Parathyroid adenoma (tissue), 2 donors: Measurements from ENCODE around the gene SNX33.
"Not testable (repeated sequence)": the region's sequence is repeated elsewhere in the genome, so short reads cannot be mapped to it uniquely, and the experiment has no call there.

ENCODE experiments used
- H2AFZ ChIP-seq: fragments of 300-600 bp; sonication (generic); one replicate; pipeline ENCODE4 v1.7.0; 2017; ENCODE audit warnings: antibody characterized with exemption, mild to moderate bottlenecking
- H3K27ac ChIP-seq: fragments of 300-600 bp; sonication (generic); one replicate; pipeline ENCODE4 v1.7.0; 2017
- H3K27me3 ChIP-seq: fragments of 300-600 bp; sonication (generic); one replicate; pipeline ENCODE4 v1.7.0; 2017; ENCODE audit warnings: low read length; ENCODE audit not compliant: control insufficient read depth, insufficient read depth
- H3K36me3 ChIP-seq: fragments of 300-600 bp; sonication (generic); one replicate; pipeline ENCODE4 v1.7.0; 2017; ENCODE audit warnings: low read length; ENCODE audit not compliant: control insufficient read depth, insufficient read depth
- H3K4me1 ChIP-seq: fragments of 300-600 bp; sonication (generic); one replicate; pipeline ENCODE4 v1.7.0; 2017; ENCODE audit warnings: control low read depth
- H3K4me2 ChIP-seq: fragments of 300-600 bp; sonication (generic); one replicate; pipeline ENCODE4 v1.7.0; 2017; ENCODE audit warnings: low read length
- H3K4me3 ChIP-seq: fragments of 300-600 bp; sonication (generic); one replicate; pipeline ENCODE4 v1.7.0; 2017; ENCODE audit warnings: low read depth, low read length
- H3K79me2 ChIP-seq: fragments of 300-600 bp; sonication (generic); one replicate; pipeline ENCODE4 v1.7.0; 2017; ENCODE audit warnings: control low read depth
- H3K9ac ChIP-seq: fragments of 300-600 bp; sonication (generic); one replicate; pipeline ENCODE4 v1.7.0; 2017; ENCODE audit warnings: mild to moderate bottlenecking
- H3K9me3 ChIP-seq: fragments of 300-600 bp; sonication (generic); one replicate; pipeline ENCODE4 v1.7.0; 2017; ENCODE audit warnings: low read length; ENCODE audit not compliant: control insufficient read depth
- TF ChIP-seq, protein P1 (sequence below): fragments of 300-600 bp; sonication (generic); IDR thresholded peaks from one replicate; pipeline ENCODE4 v1.7.0; 2017; ENCODE audit warnings: antibody characterized with exemption, mild to moderate bottlenecking
- donor health status: primary hyperparathyroidism.

The SNX33 gene

DNA sequence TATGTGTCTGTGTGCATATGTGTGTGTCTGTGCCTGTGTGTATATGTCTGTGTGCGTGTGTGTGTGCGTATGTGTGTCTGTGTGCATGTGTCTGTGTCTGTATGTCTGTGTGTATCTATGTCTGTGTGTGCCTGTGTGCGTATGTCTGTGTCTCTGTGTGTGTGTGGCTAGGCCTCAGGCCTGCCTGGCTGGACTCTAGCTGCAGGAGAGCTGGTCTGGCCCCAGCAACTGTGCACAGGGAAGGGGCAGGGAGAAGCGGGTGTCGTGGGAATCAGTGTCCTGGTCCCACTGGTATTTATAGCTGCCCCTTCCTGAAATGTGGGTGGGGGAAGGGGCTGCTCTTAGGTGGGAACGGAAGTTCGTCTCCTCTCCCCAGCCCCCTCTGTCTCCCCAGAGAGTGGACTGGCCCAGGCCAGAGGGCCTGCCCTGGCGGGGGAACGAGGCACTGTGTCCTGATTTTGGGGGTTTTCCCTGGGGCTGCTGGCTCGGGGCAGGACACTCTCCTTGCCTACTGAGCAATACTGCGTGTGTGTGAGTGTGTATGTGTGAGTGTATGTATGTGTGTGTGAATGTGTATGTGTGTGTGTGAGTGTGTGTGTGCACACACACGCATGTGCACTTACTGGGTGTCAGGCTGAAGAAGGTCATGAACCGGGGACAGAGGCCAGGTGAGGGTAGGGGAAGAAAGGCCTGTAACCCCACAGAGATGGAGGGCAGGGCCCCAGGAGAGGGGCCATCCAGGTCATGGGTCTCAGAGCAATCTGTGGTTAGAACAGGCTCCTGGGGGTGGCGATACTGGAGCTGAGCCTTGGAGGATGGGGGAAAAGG is 58.4 kb downstream of the SNX33 start:
- H3K4me3 ChIP-seq = no peak overlapping the region
- H3K79me2 ChIP-seq = no peaks in the 10 kb centered on the region
- no peak overlapping the region for H2AFZ ChIP-seq
- H3K4me1 ChIP-seq = no peaks in the 10 kb centered on the region
- H3K36me3 ChIP-seq = no peaks in the 10 kb centered on the region
- TF ChIP-seq, protein P1, sequence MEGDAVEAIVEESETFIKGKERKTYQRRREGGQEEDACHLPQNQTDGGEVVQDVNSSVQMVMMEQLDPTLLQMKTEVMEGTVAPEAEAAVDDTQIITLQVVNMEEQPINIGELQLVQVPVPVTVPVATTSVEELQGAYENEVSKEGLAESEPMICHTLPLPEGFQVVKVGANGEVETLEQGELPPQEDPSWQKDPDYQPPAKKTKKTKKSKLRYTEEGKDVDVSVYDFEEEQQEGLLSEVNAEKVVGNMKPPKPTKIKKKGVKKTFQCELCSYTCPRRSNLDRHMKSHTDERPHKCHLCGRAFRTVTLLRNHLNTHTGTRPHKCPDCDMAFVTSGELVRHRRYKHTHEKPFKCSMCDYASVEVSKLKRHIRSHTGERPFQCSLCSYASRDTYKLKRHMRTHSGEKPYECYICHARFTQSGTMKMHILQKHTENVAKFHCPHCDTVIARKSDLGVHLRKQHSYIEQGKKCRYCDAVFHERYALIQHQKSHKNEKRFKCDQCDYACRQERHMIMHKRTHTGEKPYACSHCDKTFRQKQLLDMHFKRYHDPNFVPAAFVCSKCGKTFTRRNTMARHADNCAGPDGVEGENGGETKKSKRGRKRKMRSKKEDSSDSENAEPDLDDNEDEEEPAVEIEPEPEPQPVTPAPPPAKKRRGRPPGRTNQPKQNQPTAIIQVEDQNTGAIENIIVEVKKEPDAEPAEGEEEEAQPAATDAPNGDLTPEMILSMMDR = no peak
- H3K27ac ChIP-seq = no peak overlapping the region
- no peaks in the 10 kb centered on the region for H3K9me3 ChIP-seq
- no peak overlapping the region for H3K9ac ChIP-seq
- no peak overlapping the region for H3K4me2 ChIP-seq
- H3K27me3 ChIP-seq = no peaks in the 10 kb centered on the region

DNA sequence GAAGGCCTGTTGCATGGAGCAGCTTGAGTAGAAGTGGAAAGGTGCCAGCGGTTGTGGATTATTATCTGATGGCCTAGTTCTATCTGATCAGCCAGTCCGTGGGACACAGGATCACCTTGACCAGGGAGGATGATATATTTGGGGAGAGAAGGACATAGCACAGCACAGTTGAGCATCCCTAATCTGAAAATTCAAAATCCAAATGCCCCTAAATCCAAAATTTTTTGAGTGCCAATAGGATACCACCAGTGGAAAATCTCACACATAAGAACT is 58.9 kb downstream of the SNX33 start:
- Histone ChIP-seq H3K4me3 (no peak overlapping the region), H3K9me3 (no peaks in the 10 kb centered on the region), H3K9ac (no peak overlapping the region), H2AFZ (no peak overlapping the region), H3K27me3 (no peaks in the 10 kb centered on the region), H3K4me1 (no peaks in the 10 kb centered on the region), H3K4me2 (no peak overlapping the region), H3K79me2 (no peaks in the 10 kb centered on the region), H3K27ac (no peak overlapping the region), H3K36me3 (no peaks in the 10 kb centered on the region)
- TF ChIP-seq, protein P1 = no peak

DNA sequence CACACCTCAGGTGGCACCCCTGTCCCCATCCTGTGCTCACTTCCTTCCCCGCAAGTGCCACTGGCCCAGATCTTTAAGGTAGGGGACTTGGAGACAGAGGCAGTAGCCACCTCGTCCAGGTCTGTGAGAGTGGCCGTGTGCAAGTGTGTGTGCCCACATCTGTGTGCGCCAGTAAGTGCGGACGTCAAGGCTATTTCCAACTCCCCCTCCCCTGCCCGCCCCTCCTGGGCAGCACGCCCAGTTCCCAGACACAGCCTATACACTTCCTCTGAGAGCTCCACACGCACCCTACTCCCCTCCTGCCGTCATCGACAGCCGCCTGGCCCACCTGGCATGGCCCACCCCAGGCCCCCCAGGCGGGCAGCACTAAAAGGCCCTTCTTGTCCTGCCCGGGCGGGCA is 61.7 kb downstream of the SNX33 start:
- not testable (repeated sequence) for H3K9me3 ChIP-seq, H3K4me2 ChIP-seq, H3K4me3 ChIP-seq, H3K79me2 ChIP-seq, H3K27me3 ChIP-seq, H3K4me1 ChIP-seq, H3K27ac ChIP-seq, H3K9ac ChIP-seq, H2AFZ ChIP-seq, H3K36me3 ChIP-seq

DNA sequence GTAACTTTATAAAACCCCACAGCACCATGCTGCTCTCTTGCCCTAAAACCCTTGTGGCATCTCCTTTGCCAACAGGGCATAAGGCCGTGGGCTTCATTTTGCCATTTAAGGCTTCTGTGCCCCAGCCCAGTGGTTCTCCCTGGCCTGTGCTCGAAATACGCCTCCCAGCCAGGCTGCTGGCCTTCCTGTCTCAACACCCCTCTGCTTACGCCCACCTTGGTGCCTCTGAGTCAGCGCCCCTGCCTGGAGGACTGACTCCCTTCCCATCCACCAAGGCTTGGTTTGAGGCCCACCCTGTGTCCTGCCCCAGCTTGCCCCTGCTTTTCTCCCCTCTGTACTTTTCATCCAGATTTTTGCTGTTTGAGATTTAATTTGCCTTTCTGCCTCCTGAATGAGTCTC is 63.2 kb downstream of the SNX33 start:
- not testable (repeated sequence) for H3K4me3 ChIP-seq

DNA sequence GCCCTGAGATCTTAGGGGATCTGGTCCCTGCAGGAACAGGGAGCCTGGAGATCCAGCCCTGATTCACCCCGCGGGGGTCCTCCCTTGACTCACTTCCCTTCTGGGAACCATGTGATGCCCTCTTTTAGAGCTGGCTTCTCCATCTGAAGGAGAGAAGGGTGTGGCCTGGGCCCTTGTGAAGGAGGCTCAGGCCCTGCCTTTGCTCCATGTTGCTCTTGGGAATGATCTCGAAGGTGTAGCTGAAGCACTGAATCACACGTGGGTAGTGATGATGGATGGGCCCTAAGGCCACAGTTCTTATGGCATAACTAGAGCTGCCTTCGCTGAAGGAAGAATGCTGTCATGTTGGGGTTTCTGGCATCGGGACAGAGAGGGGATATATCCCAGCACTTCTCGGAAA is 63.8 kb downstream of the SNX33 start:
- H3K27me3 ChIP-seq, H3K4me3 ChIP-seq, H3K27ac ChIP-seq, H3K4me1 ChIP-seq, H3K36me3 ChIP-seq, H3K9ac ChIP-seq, H3K4me2 ChIP-seq, H2AFZ ChIP-seq, H3K9me3 ChIP-seq, H3K79me2 ChIP-seq: not testable (repeated sequence)

More for the DNA sequence above, 63.2 kb downstream of the SNX33 start:
- not testable (repeated sequence) for H2AFZ ChIP-seq, H3K36me3 ChIP-seq, H3K4me1 ChIP-seq, H3K27me3 ChIP-seq, H3K79me2 ChIP-seq, H3K27ac ChIP-seq, H3K9me3 ChIP-seq, H3K9ac ChIP-seq, H3K4me2 ChIP-seq
